NT2/D1 (cell line): ENCODE results near the gene CXCL14.

Experiments
- DNase-seq: peaks from one replicate; pipeline ENCODE4 v3.0.0-alpha.2; 2011; ENCODE audit warnings: low read depth, low spot score
- H3K27me3 ChIP-seq: 2 replicates; pipeline ENCODE4 v1.6.0; 2011; ENCODE audit warnings: mild to moderate bottlenecking; ENCODE audit not compliant: insufficient read length, insufficient read depth
- H3K36me3 ChIP-seq: 2 replicates; pipeline ENCODE4 v1.6.1; 2011; ENCODE audit warnings: mild to moderate bottlenecking, low read length, mixed read lengths; ENCODE audit not compliant: insufficient read depth, insufficient read length
- H3K4me1 ChIP-seq: 2 replicates; pipeline ENCODE4 v1.5.1; 2011; ENCODE audit not compliant: insufficient read depth, insufficient read length
- H3K4me3 ChIP-seq: 2 replicates; pipeline ENCODE4 v1.5.1; 2011; ENCODE audit warnings: low read depth; ENCODE audit not compliant: insufficient read length
- H3K9ac ChIP-seq: 2 replicates; pipeline ENCODE4 v1.6.0; 2011; ENCODE audit warnings: low read depth; ENCODE audit not compliant: insufficient read length
- H3K9me3 ChIP-seq: 2 replicates; pipeline ENCODE4 v1.5.1; 2011; ENCODE audit warnings: mild to moderate bottlenecking, low read length; ENCODE audit not compliant: insufficient read depth
- SUZ12 ChIP-seq: IDR thresholded peaks from 2 replicates; pipeline ENCODE4 v1.6.1; 2011; ENCODE audit not compliant: insufficient read length, insufficient read depth; ENCODE audit errors: extremely low read depth
- YY1 ChIP-seq: IDR thresholded peaks from 2 replicates; pipeline ENCODE4 v1.6.1; 2011; ENCODE audit not compliant: insufficient read length, insufficient read depth
- ZNF274 ChIP-seq: IDR thresholded peaks from 2 replicates; pipeline ENCODE4 v1.6.1; 2011; ENCODE audit warnings: mild to moderate bottlenecking, low read depth, low read length

CXCL14 gene

GRCh38 chr5:135587721-135588663, 9.2 kb upstream of the CXCL14 start:
- H3K27me3 ChIP-seq: no peaks in the 10 kb centered on the region
- peaks cover 7% of the 10 kb centered on the region; the same call in 1 of the 2 replicates for H3K9me3 ChIP-seq
- H3K9ac ChIP-seq: no peak overlapping the region
- no peaks in the 10 kb centered on the region for H3K36me3 ChIP-seq
- TF ChIP-seq YY1 (no peak), SUZ12 (no peak), ZNF274 (no peak)
- H3K4me3 ChIP-seq: no peak overlapping the region
- DNase-seq: no peak
- H3K4me1 ChIP-seq: peaks cover 2% of the 10 kb centered on the region

DNA sequence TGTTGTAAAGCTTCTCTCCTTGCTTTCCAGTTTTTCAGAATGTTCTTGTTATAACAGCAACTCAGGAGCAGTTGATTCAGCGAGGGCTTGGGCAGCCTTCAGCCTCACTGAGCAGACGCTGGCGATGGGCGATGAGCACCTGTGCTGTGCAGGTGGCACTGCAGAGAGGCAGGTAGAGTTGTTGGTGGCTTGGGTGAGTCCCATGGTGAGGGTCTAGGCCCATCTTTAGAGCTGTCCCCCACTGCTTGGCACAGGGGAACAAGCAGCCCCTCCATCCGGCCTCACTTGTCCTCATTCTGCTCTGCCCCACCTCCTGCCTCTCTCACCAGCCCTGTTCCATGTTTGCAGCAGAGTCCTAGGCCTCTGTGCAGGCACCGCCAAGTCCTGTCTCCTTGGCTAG, 6.1 kb upstream of the CXCL14 start:
- no peaks in the 10 kb centered on the region for H3K36me3 ChIP-seq
- peaks cover 7% of the 10 kb centered on the region; the same call in 1 of the 2 replicates for H3K9me3 ChIP-seq
- no peaks in the 10 kb centered on the region for H3K4me1 ChIP-seq
- TF ChIP-seq SUZ12: no peak
- no peak for TF ChIP-seq ZNF274
- TF ChIP-seq YY1: no peak
- H3K4me3 ChIP-seq: no peak overlapping the region
- peaks cover 8% of the 10 kb centered on the region for H3K27me3 ChIP-seq
- no peak overlapping the region for H3K9ac ChIP-seq
- DNase-seq: no peak

DNA sequence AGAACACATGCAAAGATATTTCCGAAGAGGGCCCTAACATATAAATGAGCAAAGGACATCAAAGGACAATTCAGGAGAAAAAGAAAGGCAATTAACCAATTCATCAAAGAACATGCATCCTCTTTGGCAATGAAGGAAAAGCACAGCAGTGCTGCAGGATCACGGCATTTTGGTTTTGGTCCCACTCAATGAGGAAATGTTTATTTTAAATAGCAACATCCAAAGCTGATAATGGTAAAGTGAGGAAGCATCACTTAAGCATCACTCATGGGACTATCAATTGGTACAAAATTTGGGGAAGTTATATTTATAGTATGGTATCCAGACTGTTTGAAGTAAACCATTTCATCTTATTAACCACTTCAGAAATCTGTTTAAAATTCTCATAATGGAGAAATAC, 5.5 kb upstream of the CXCL14 start:
- peaks cover 14% of the 10 kb centered on the region for H3K27me3 ChIP-seq

GRCh38 chr5:135582099-135582781, 3.4 kb upstream of the CXCL14 start:
- H3K27me3 ChIP-seq: peaks cover 30% of the 10 kb centered on the region
- peaks cover 7% of the 10 kb centered on the region; the same call in 1 of the 2 replicates for H3K9me3 ChIP-seq
- no peak for TF ChIP-seq ZNF274
- TF ChIP-seq SUZ12: no peak
- TF ChIP-seq YY1: no peak
- H3K36me3 ChIP-seq: peaks cover 5% of the 10 kb centered on the region
- no peak overlapping the region for H3K4me3 ChIP-seq
- no peak for DNase-seq
- no peaks in the 10 kb centered on the region for H3K4me1 ChIP-seq
- no peak overlapping the region for H3K9ac ChIP-seq

More for the DNA sequence above, 5.5 kb upstream of the CXCL14 start:
- Histone ChIP-seq H3K36me3 (no peaks in the 10 kb centered on the region), H3K4me1 (no peaks in the 10 kb centered on the region), H3K9me3 (peaks cover 7% of the 10 kb centered on the region; the same call in 1 of the 2 replicates), H3K9ac (no peak overlapping the region), H3K4me3 (no peak overlapping the region)
- no peak for DNase-seq
- TF ChIP-seq SUZ12: no peak

- Histone ChIP-seq H3K9ac (peak overlapping the region; percentile 87), H3K36me3 (peaks cover 30% of the 10 kb centered on the region), H3K27me3 (peaks cover 30% of the 10 kb centered on the region), H3K4me3 (peak overlapping the region; percentile 64), H3K4me1 (peaks cover 3% of the 10 kb centered on the region), H3K9me3 (no peaks in the 10 kb centered on the region)
- TF ChIP-seq ZNF274: peak; percentile 56; the same call in 1 of the 2 replicates
- TF ChIP-seq YY1: no peak
- TF ChIP-seq SUZ12: no peak
- no peak for DNase-seq
These were observed 496 bp downstream of the CXCL14 start for GRCh38 chr5:135578305-135578684.

DNA sequence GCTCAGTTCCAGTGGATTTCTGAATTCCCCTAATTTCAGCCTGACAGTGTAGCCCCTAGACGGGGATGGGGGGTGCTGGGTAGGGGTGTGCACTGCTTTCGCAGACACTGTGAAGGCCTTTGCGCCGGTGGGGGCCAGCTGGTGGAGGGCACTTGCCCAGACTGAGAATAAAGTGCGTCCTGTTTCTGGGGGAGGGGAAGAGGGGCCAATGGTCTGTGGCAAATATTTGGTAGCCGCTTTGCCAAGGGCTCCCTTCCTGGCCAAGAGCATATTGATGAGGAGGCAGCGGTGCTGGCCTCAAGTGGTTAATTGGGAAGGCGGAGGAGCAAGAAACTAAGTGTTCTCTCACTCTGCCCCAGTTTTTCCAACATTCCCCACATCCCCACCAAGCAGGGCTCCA, 1.4 kb downstream of the CXCL14 start:
- peaks cover 35% of the 10 kb centered on the region for H3K36me3 ChIP-seq
- no peaks in the 10 kb centered on the region for H3K9me3 ChIP-seq
- H3K27me3 ChIP-seq: peaks cover 30% of the 10 kb centered on the region
- no peak for DNase-seq
- TF ChIP-seq ZNF274 (no peak), SUZ12 (no peak), YY1 (no peak)
- H3K4me1 ChIP-seq: peaks cover 4% of the 10 kb centered on the region
- peak overlapping the region; percentile 59 for H3K9ac ChIP-seq
- H3K4me3 ChIP-seq: no peak overlapping the region

- Histone ChIP-seq H3K9ac (no peak overlapping the region), H3K27me3 (peaks cover 30% of the 10 kb centered on the region), H3K36me3 (peaks cover 41% of the 10 kb centered on the region), H3K4me3 (no peak overlapping the region), H3K9me3 (no peaks in the 10 kb centered on the region), H3K4me1 (peaks cover 6% of the 10 kb centered on the region)
- TF ChIP-seq YY1 (no peak), ZNF274 (no peak), SUZ12 (no peak)
- no peak for DNase-seq
These were observed 2.7 kb downstream of the CXCL14 start for GRCh38 chr5:135576075-135576599.
